HepG2 (cell line): ENCODE measurements around the gene TOGARAM1.

Experiments
- CREB3 ChIP-seq: sonication (generic); formaldehyde crosslinking; IDR thresholded peaks from 2 replicates; pipeline ENCODE4 v1.5.0; 2020; ENCODE audit warnings: missing genetic modification reagents
- EP300 ChIP-seq, 3 experiments: sonication (generic) in 1 of 3; formaldehyde crosslinking in 1 of 3; IDR thresholded peaks; 2 replicates each; pipeline versions ENCODE4 v1.5.1 to v1.6.1; 2011 to 2020; ENCODE audit warnings: low read depth in 2 of 3, low read length in 2 of 3, borderline replicate concordance in 1 of 3, improper control_type of control experiment in 1 of 3, mild to moderate bottlenecking in 1 of 3, missing genetic modification reagents in 1 of 3, moderate library complexity in 1 of 3
- ESRRA ChIP-seq: sonication (generic); formaldehyde crosslinking; IDR thresholded peaks from 2 replicates; pipeline ENCODE4 v1.5.1; 2020; ENCODE audit warnings: mild to moderate bottlenecking, low read depth, missing genetic modification reagents
- RBFOX2 ChIP-seq: fragments of 200-400 bp; formaldehyde crosslinking; IDR thresholded peaks from 2 replicates; pipeline ENCODE4 v1.6.1; 2017; ENCODE audit warnings: low read depth, mild to moderate bottlenecking, low read length
- REST ChIP-seq, 2 experiments: IDR thresholded peaks; 2 replicates each; pipeline ENCODE4 v1.6.1; 2011 to 2012; ENCODE audit warnings: low read length in 2 of 2, borderline replicate concordance in 1 of 2, low read depth in 1 of 2, mild to moderate bottlenecking in 1 of 2, moderate library complexity in 1 of 2
- SMARCC2 ChIP-seq: fragments of 450-650 bp; IDR thresholded peaks from 2 replicates; pipeline ENCODE4 v1.6.1; 2017; ENCODE audit warnings: antibody characterized with exemption, mild to moderate bottlenecking
- SMYD3 ChIP-seq: sonication (generic); formaldehyde crosslinking; IDR thresholded peaks from 2 replicates; pipeline ENCODE4 v1.8.1; 2023; ENCODE audit warnings: mild to moderate bottlenecking, missing genetic modification reagents
- SOX6 ChIP-seq, 2 experiments: fragments of 450-650 bp in 1 of 2; sonication (generic) in 1 of 2; formaldehyde crosslinking in 1 of 2; IDR thresholded peaks; 2 replicates each; pipeline versions ENCODE4 v1.4.0 to v1.6.1; 2017 to 2020; ENCODE audit warnings: antibody characterized with exemption in 1 of 2, mild to moderate bottlenecking in 1 of 2, missing genetic modification reagents in 1 of 2
- ZBTB21 ChIP-seq: sonication (generic); formaldehyde crosslinking; IDR thresholded peaks from 2 replicates; pipeline ENCODE4 v1.4.0; 2020; ENCODE audit warnings: missing genetic modification reagents
- ZNF260 ChIP-seq: sonication (generic); formaldehyde crosslinking; IDR thresholded peaks from 2 replicates; pipeline ENCODE4 v1.4.0; 2020; ENCODE audit warnings: missing genetic modification reagents, low read depth, mild to moderate bottlenecking, borderline replicate concordance
- ZNF329 ChIP-seq: sonication (generic); formaldehyde crosslinking; IDR thresholded peaks from 2 replicates; pipeline ENCODE4 v1.9.0; 2021; ENCODE audit warnings: low read depth, mild to moderate bottlenecking, missing genetic modification reagents
- ZNF430 ChIP-seq: sonication (generic); formaldehyde crosslinking; IDR thresholded peaks from 2 replicates; pipeline ENCODE4 v1.9.0; 2021; ENCODE audit warnings: mild to moderate bottlenecking, missing genetic modification reagents
- ZNF484 ChIP-seq: sonication (generic); formaldehyde crosslinking; IDR thresholded peaks from 2 replicates; pipeline ENCODE4 v1.5.1; 2020; ENCODE audit warnings: mild to moderate bottlenecking, low read depth, missing genetic modification reagents, borderline replicate concordance
- ZNF549 ChIP-seq: sonication (generic); formaldehyde crosslinking; IDR thresholded peaks from 2 replicates; pipeline ENCODE4 v1.5.0; 2020; ENCODE audit warnings: missing genetic modification reagents

GRCh38 chr14:44968714-44969113 is 6.7 kb downstream of the TOGARAM1 start:
- TF ChIP-seq RBFOX2: no peak
- TF ChIP-seq SOX6 (IDR thresholded peaks at IDR 0.05): no peak
- TF ChIP-seq SOX6 (CRISPR knock-in tag; IDR thresholded peaks at IDR 0.05): no peak
- no peak for TF ChIP-seq SMYD3 (CRISPR knock-in tag)
- TF ChIP-seq ZNF260 (CRISPR knock-in tag): no peak
- TF ChIP-seq ZNF329 (CRISPR knock-in tag): no peak
- TF ChIP-seq SMARCC2: no peak
- TF ChIP-seq ZNF549 (CRISPR knock-in tag): no peak
- TF ChIP-seq ESRRA (CRISPR knock-in tag): no peak
- TF ChIP-seq ZBTB21 (CRISPR knock-in tag): no peak
- no peak for TF ChIP-seq CREB3 (CRISPR knock-in tag)
- no peak for TF ChIP-seq ZNF484
- TF ChIP-seq REST (IDR thresholded peaks at IDR 0.05; ENCODE audit: borderline replicate concordance in 1 of 2, low read depth in 1 of 2, low read length in 2 of 2): no peak
- TF ChIP-seq ZNF430 (CRISPR knock-in tag): no peak
- no peak for TF ChIP-seq EP300 (IDR thresholded peaks at IDR 0.05; ENCODE audit: low read depth in 2 of 2, low read length in 2 of 2)
- TF ChIP-seq EP300 (CRISPR knock-in tag; IDR thresholded peaks at IDR 0.05; ENCODE audit: borderline replicate concordance): no peak
